GM19452 (cell line): Measurements from ENCODE around the gene SENP6.
"Not testable (repeated sequence)": the region's sequence is repeated elsewhere in the genome, so short reads cannot be mapped to it uniquely, and the experiment has no call there.

Source experiments
- ATAC-seq: cut with Tn5 transposase; IDR thresholded peaks from one replicate; pipeline ENCODE4 v1.9.1; 2021; ENCODE audit not compliant: unreplicated experiment

Gene SENP6

DNA sequence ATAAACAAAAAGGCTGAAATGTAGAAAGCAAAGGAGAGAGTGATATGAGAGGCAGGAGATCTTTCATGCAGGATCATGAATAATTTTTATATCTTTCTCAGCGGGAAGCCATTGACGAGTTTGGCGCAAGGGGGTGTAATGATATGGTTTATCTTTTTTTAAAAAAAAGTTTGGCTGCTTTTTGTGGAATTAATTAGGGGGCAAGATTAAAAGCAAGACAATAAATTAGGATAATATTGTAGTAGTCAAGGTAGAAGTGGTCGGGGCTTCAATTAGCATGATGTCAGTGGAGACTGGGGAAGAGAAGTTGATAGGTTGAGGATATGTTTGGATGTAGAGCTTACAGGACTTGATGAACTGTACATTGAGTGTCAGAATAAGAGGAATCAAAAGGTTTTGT, 4.0 kb downstream of the SENP6 start:
- ATAC-seq, result no peak

- ATAC-seq, result no peak
Measured at GRCh38 chr6:75608304-75608703, 6.6 kb downstream of the SENP6 start.

- ATAC-seq, result no peak
Measured at GRCh38 chr6:75608956-75609533, 7.4 kb downstream of the SENP6 start.

DNA sequence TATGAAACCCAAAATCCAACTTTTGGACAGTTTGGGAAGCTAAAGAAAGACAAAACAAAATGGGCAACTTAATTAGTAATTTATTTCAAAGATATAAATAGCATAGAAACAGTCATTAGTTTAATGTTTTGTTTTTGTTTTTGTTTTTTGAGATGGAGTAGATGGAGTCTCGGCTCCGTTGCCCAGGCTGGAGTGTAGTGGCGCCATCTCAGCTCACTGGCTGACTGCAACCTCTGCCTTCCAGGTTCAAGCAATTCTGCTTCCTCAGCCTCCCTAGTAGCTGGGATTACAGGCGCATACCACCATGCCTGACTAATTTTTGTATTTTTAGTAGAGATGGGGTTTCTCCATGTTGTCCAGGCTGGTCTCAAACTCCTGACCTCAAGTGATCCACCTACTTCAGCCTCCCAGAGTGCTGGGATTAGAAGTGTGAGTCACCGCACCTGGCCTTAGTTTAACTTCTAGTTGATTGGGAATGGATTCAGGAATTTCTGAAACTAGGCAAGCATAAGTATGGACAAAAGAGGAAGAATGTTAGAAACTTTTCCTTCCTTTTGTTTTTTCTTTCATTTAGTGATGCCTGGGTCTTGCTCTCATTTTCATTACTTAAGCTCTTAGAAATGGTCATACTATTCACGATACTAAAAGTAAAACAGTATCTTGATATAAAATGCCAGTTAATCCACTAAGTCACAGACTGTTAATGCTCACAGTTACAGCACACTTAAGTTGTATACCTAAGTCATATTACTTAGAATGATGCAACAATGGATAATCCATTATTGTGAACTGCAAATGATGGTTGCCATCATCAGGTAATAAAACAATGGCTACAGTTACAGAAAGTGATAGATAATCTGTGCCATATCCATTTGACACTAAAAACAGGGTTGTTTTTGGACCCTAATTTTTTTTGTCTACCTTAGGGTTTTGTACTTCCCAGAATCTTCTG, 8.2 kb downstream of the SENP6 start:
- no peak for ATAC-seq

GRCh38 chr6:75611011-75611701, 9.5 kb downstream of the SENP6 start:
- ATAC-seq, result no peak

DNA sequence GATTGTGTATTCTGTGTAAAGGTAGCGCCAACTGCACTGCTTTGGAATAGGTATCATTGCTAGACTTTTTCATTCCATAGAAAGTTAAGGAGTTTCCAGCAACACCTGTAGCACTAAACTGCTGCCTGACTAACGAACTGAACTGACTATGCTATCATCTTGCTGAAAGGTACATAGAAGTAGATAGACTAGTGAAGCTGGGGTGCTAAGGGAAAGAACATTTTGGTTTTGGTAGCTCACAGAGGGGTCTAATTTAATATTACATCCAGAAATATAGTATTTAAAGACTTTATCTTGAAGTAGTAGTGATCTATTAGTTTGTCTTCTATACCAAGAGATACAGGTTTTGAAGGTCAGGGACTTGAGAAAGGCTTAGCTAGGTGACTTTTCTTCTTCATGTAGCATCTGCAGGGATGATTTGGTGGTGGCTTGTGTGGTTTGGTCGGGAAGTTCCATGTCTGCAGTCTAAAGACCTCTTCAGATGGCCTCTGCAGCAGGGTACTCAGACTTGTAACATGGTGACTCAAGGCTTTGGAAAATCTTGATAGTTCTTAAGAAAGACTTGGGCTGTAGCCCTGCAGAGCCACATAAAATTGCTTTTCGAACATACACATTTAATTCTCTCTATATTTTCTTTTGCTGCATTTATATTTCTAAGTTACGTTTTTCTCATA, 10.2 kb downstream of the SENP6 start:
- no peak for ATAC-seq

DNA sequence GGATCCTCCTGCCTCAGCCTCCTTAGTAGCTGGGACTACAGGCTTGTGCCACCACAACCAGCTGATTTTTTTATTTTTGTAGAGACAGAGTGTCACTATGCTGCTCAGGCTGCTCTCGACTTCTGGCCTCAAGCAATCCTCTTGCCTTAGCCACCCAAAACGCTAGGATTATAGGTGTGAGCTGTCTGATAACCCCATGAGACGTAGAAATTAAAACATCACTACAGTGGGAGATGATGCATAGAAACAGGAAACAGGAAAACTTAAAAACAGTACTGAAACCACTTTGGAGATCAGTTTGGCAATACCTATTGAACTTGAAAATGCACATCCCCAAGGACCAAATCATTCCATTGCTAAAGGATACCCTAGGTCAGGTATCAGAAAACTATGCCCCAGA, 10.8 kb downstream of the SENP6 start:
- no peak for ATAC-seq

DNA sequence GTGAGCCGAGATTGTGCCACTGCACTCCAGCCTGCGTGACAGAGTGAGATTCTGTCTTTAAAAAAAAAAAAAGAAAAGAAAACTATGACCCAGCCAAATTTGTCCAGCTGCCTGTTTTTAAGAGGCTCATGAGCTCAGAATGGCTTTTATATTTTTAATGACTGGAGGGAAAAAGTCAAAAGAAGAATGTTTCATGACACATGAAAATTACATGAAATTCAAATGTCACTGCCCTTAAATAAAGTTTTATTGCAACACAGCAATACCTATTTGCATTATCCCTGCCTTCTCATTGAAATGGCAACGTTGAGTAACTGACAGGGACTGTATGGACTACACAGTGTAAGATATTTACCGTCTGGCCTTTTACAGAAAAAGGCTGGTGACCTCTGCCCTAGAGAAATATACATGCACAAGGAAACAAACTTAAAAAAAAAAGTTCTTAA, 11.4 kb downstream of the SENP6 start:
- ATAC-seq, result no peak

- ATAC-seq, result no peak
Measured at GRCh38 chr6:75618437-75618836, 16.8 kb downstream of the SENP6 start.

DNA sequence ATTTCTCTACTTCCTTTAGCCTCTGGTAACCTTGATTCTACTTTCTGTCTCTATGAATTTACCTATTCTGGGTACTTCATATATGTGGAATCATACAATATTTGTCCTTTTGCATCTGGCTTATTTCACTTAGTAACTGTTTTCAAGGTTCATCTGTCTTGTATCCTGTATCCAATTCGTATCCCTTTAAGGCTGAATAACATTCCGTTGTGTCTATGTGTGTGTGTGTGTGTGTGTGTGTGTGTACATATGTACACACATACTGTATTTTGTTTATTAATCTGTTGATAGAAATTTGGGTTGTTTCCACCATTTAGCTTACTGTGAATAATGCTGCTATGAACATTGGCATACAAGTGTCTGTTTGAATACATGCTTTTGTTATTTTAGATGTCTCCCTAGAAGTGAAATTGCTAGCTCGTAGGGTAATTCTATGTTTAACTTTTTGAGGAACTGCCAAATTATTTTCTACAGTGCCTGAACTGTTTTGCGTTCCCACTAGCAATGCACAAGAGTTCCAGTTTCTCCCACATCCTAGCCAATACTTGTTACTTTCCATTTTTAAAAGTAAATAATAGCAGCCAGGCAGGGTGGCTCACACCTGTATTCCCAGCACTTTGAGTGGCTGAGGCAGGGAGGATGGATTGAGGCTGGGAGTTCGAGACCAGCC, 17.7 kb downstream of the SENP6 start:
- ATAC-seq, result no peak

- ATAC-seq, result no peak
Measured at GRCh38 chr6:75620381-75621304, 19.0 kb downstream of the SENP6 start.

- ATAC-seq, result no peak
Measured at GRCh38 chr6:75621846-75622245, 20.2 kb downstream of the SENP6 start.

- ATAC-seq, result no peak
Measured at GRCh38 chr6:75623491-75623890, 21.8 kb downstream of the SENP6 start.

DNA sequence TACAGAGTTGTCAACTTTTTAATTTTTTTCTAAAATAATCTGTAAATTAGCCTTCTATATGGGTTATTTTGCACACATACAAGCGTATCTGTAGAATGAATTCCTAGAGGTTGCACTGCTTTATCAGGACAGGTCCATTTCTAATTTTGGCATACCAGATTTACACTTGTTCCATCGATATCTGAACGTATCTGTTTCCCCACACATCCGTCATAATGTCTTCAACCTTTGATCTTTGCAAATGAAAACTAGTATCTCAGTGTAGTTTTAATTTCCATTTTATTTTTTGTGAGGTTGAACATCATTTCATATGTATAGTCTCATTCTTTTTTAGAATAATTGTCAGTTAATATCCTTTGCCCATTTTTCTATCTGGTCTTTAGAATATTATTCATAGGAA, 22.7 kb downstream of the SENP6 start:
- ATAC-seq, result no peak

DNA sequence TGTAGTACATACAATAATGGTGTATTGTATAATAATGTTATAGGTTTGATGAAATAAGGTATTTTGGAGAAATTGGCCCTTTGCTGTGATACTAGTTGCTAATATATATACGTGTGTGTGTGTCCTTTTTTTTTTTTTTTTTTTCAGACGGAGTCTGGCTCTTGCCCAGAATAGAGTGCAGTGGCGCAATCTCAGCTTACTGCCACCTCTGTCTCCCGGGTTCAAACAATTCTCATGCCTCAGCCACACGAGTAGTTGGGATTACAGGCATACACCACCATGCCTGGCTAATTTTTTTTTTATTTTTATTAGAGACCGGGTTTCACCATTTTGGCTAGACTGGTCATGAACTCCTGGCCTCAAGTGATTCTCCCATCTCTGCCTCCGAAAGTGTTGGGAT, 23.3 kb downstream of the SENP6 start:
- no peak for ATAC-seq

DNA sequence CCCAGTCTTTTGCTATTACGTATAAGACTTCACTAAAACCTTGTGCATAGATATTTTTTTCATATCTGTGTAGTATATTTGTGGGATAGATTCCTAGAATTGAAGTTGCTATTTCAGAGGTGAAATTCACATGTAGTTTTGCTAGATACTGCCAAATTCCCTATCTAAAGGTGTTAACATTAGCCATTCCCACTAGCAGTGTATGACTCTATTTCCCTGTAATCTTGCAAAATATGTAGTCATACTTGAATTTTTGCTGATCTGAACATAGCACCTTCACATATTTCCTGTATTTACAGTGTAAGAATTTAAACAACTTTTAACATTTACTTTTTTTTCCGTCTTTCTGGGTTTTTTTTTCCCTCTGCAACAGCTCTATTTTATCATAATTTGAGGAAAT, 24.9 kb downstream of the SENP6 start:
- ATAC-seq, result no peak

GRCh38 chr6:75627708-75628107, 26.0 kb downstream of the SENP6 start:
- not testable (repeated sequence) for ATAC-seq

DNA sequence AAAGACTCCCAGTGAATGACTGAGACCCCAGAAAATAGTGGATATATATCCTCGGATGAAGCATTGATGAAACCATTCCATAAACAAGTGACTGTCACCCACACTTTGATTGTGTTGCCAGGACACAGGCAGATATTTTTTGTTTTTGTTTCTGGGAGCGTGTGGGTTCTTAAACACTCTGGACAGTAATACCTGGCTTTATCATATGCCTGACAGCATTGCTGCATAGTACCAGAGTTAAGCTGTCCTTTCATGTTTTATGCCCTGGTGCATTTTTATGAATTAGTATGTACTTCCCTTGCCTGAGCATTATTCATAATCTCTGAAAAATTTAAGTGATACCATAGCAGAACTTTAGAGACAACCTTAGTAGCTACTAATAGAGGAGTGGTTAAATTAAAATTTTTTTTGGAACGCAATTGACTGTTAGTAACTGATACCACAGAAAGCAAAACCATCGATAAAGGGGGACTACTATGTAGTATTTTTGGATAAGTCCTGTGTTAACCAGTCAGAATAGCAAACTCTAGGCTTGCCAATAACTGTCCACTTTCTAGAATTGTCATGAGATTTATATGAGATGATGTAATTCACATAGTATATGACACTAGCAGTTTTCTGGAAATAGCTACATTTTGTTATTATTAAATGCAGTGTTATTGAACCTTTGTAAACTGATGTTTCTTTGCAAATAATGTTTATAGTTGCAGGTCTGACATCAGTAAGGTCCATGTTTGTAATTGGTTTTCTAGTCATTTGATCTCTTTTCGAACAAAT, 30.4 kb downstream of the SENP6 start:
- no peak for ATAC-seq

DNA sequence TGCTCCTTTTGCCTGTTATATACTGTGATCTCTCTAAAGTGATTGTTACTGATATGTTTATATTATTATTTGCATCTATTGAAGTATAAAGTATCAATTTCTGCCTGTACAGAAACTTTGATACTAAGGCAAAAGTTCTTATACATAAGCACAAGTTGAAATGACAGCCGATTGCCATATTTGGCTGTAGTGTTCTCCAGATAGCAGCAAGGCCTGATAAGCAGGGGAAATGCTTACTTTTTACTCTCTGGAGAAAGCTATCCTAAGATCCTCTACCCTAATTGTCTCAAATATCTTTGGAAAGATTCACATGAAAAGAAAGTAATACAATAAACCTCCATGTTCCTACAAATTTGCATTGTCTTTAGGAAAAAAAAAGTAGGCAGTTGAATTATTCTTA, 31.4 kb downstream of the SENP6 start:
- ATAC-seq, result no peak
